HG03060 (cell line): ENCODE data around the gene LINGO1.

Experiments
- ATAC-seq: cut with Tn5 transposase; IDR thresholded peaks from one replicate; pipeline ENCODE4 v1.9.1; 2021; ENCODE audit warnings: low read depth, moderate number of reproducible peaks; ENCODE audit not compliant: unreplicated experiment

LINGO1 gene

DNA sequence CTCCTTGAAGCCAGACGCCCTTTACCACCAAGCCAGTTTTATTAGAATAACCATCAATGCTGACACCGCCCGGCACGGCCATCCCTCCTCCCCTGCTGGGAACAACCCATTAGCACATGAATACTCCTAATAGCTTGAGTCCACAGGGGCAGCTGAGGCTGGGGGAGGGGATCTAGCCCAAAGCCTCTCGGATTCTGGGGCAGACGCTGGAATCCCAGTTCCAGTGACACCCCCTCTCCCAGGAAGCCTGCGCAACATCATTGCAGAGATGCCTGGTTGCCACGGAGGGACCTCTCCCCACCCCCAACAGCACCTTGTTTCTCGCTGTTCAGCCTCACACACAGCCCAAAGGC, 1.2 kb upstream of the LINGO1 start:
- ATAC-seq = no peak

GRCh38 chr15:77633134-77633912, 611 bp upstream of the LINGO1 start:
- no peak for ATAC-seq

DNA sequence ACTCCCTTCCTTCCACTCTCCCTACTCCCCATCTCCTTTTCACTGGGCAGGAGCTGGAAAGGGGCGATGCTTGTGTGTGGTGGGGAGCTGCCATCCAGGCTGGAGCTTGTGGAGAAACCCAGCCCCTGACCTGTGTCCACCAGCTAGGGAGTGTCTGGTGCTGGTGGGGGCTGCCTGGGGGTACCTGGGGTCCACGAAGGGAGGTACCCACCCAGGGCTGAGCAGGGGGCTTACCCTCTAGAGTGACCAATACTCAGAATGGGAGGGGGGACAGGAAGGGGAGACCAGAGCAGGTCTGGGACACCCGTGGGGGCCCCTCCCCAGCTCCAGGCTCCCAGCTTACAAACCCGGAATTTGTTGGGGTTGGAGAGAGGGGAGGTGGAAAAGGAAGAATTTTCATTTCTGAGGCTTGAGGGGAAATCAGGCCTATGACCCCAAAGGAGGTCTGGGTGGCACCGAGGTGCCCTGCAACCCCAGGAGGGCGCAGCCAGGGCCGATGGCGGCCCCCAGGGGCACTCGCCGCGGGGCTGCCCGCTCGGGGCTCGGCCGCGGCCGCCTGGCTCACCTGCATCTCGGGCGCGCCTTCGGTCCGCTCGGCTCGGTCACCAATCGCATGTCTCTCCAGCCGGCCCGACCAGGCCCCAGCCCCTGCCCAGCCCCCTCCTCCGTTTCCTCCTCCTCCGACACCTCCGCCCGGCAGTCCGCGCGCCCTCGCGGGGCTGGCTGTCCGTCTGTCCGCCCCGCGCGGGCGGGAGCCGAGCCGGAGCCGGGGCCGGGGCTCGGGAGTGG, 773 bp downstream of the LINGO1 start:
- ATAC-seq = no peak

DNA sequence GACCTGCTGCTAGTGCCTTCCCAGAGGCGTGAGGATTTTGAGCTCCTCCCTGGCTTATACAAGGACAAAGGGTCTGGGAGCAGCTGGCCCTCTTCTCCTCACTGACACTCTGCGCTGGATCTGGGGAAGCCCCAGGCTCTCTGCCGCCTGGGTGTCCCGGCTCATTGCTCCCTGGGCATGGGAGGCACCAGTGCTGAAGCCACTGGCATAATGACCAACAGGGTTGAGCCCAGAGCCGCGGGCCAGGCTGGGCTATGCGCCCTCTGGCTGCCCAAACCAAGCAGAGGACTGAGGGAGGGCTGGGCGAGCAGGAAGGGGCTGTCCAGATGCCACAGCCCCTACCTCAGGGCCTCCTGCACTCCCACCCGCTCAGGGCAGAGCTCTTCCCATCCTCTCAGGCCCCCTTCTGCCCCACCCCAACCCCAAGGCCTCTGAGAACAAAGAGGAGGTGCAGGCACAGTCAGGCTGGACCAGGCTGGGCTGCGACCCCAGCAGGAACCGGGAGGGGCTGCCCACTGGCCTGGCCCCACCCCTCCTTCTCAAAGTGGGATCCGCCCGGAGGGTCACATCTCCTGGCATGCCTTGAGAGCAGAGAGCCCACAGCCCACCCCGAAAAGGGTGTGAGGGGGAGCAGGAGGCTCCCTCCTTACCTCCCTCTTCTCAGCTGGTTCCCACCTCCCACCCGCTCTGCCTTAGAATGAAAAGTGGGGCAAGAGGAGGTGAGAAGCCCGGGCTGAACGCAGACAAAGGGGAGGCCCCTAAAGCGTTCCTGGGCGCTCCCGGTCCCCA, 1.6 kb downstream of the LINGO1 start:
- ATAC-seq = no peak

- no peak for ATAC-seq
These were observed 2.7 kb downstream of the LINGO1 start for GRCh38 chr15:77630056-77630455.

- no peak for ATAC-seq
These were observed 3.4 kb downstream of the LINGO1 start for GRCh38 chr15:77629070-77630030.

GRCh38 chr15:77628010-77628409, 4.7 kb downstream of the LINGO1 start:
- no peak for ATAC-seq

- no peak for ATAC-seq
These were observed 5.1 kb downstream of the LINGO1 start for GRCh38 chr15:77627581-77627980.

GRCh38 chr15:77627067-77627466, 5.6 kb downstream of the LINGO1 start:
- no peak for ATAC-seq

- no peak for ATAC-seq
These were observed 6.7 kb downstream of the LINGO1 start for GRCh38 chr15:77626002-77626401.

DNA sequence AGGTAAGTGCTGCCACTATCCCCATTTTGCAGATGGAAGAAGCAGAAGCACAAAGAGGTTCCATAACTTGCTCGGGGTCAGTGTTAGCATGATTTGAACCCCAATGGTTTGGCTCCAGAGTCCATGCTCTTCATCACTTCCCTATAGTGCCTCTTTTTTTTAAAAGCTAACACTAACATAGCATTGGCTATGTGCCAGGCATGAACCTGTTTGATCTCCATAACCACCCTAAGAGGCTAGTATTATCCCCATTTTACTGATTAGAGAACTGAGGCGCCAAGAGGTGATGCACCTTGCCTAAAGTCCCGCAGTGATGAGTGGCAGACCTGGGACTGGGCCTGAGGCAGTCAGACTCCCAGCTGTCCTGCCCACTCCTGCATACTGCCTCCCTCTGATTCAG, 7.3 kb downstream of the LINGO1 start:
- no peak for ATAC-seq

DNA sequence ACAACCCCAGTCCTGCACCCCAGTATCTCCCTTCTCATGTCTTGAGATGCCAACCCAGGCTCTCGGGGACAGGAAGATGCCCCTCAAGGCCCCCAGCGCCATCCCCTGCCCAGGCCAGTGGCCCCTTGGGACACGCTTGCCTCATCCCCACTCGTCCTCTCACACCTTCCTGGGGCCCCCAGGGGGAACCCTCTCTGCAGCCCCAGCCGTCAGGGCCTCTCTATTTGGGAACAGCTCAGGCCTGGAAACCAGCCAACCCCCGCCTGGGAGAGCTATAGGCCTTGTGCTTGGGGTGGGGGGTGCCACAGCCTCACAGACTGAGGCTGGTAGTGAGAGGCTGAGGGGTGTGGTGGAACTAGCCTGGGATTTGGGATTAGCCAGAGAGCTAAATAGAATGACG, 7.8 kb downstream of the LINGO1 start:
- ATAC-seq = no peak

GRCh38 chr15:77623755-77624524, 8.8 kb downstream of the LINGO1 start:
- no peak for ATAC-seq

GRCh38 chr15:77622934-77623754, 9.6 kb downstream of the LINGO1 start:
- no peak for ATAC-seq

- no peak for ATAC-seq
These were observed 10.3 kb downstream of the LINGO1 start for GRCh38 chr15:77622209-77622933.

DNA sequence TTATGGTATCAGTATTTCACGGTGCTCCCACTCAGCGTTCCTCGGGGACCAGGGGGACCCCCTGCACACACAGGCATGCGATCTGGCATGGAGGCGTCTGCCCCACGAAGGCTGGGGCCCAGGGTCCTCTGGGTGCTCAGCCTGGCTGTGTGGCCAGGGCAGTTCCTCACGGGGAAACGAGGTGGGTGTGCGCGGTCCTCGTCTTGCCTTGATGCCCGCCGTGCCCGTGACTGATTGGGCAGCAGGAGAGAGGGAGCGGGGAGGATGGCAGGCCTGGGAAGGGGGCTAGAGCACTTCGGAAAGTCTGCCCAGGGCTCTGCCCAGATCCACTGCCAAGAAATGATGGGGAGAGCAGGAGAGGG, 10.9 kb downstream of the LINGO1 start:
- ATAC-seq = no peak

DNA sequence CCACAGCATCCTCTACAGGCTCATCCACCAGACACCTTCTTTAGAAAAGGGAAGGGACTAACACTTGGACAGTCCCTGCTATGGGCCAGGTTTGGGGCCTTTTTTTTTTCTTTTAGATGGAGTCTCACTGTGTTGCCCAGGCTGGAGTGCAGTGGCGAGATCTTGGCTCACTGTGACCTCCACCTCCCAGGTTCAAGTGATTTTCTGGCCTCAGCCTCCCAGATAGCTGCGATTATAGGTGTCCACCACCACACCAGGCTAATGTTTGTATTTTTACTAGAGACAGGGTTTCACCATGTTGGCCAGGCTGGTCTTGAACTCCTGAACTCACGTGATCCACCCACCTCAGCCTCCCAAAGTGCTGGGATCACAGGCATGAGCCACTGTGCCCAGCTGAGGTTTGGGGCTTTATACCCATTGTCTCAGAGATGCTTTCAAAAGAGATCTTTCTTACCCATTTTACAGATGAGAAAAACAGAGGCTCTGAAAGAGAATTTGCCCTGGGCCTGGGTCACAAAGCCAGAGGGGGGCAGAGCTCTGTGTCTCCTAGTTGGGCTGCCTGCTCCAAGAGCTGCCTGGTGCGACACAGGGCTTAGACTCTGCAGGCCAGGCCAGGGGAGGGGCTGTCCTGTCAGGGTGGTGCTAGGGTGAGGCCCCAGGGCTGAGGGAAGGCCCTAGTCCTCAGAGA, 11.6 kb downstream of the LINGO1 start:
- ATAC-seq = no peak
